Measurements from ENCODE around the gene CCBE1. TPM values are rescaled to one million over a fixed set of nuclear protein-coding genes. Genes with fewer than 3 reads are reported as not detected.

CCBE1 gene
- total and polyA plus RNA-seq, 2 of the 4 experiments (the other 2 are of a cell fraction), result 64.8 to 148 TPM

DNA sequence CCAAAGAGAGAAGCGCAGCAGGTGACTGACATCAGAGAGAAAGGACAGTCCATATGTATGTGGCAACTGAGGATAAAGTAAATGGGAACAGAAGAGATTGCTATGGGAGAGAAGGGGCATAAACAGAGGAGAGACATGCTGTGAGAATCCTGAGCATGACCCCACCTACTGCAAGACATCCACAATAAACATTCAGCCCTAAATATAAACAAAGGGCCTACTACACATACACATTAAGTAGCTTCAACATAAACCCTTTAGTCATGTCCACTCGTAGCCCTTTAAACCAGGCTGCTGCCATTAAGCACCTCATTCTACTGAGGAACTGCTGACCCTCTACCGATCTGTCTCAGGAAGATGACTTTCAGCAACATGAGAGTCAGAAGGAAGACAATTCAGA is 32.9 kb downstream of the CCBE1 start:
- Histone ChIP-seq H2AK5ac (ENCODE audit: low read depth, low read length) (peak overlapping the region; percentile 26), H3K27ac (ENCODE audit: insufficient read depth, low read length) (no peak overlapping the region), H4K20me1 (ENCODE audit: insufficient read depth, low read length) (peaks cover 29% of the 10 kb centered on the region), H3K18ac (ENCODE audit: low read depth, low read length) (peak overlapping the region; percentile 24; the same call in 1 of the 2 replicates), H3K36me3 (ENCODE audit: control insufficient read depth, insufficient read depth, low read length) (no peaks in the 10 kb centered on the region), H4K5ac (ENCODE audit: low read depth, low read length) (no peak overlapping the region), H3K4me3 (ENCODE audit: insufficient read depth, low read depth, low read length) (no peak overlapping the region), H3K4ac (ENCODE audit: low read depth, low read length) (peak overlapping the region; percentile 31; the same call in 1 of the 2 replicates), H3K4me1 (ENCODE audit: control insufficient read depth, insufficient read depth, low read length) (peaks cover 31% of the 10 kb centered on the region), H4K91ac (ENCODE audit: insufficient read depth, low read depth, low read length) (no peak overlapping the region), H3K27me3 (ENCODE audit: control insufficient read depth, insufficient read depth, low read length) (no peaks in the 10 kb centered on the region), H2BK20ac (ENCODE audit: low read depth, low read length) (0 out of 2 replicates have a peak overlapping the region, but pooled peaks have one; percentile 18), H2BK5ac (ENCODE audit: low read depth, low read length, poor library complexity, severe bottlenecking) (no peak overlapping the region), H3K9me1 (ENCODE audit: insufficient read depth, low read length) (peaks cover 16% of the 10 kb centered on the region), H3K4me2 (ENCODE audit: low read depth, low read length) (peak overlapping the region; percentile 37), H2AFZ (replicated peaks; ENCODE audit: low read length, poor library complexity) (no peak overlapping the region), H2AK9ac (replicated peaks; ENCODE audit: low read depth, low read length, poor library complexity) (no peak overlapping the region), H3K23ac (ENCODE audit: low read depth, low read length) (no peak overlapping the region), H3K9ac (ENCODE audit: low read depth, low read length) (no peak overlapping the region), H3K9me3 (ENCODE audit: control insufficient read depth, insufficient read depth, low read length) (no peaks in the 10 kb centered on the region), H3K56ac (ENCODE audit: extremely low read depth, insufficient read depth, low read length) (no peak overlapping the region), H4K8ac (ENCODE audit: low read depth in 2 of 2, low read length in 2 of 2) (0 out of 4 replicates have a peak overlapping the region, but pooled peaks of 1 of the 2 experiments have one; percentile 20), H2BK15ac (ENCODE audit: low read depth, low read length) (no peak overlapping the region), H3K79me1 (ENCODE audit: low read depth in 1 of 2, low read length in 2 of 2) (peaks cover 38 to 77% of the 10 kb centered on the region in 2 experiments), H2BK120ac (ENCODE audit: low read depth, low read length) (no peak overlapping the region), H3K14ac (replicated peaks; ENCODE audit: low read depth, low read length) (peak overlapping the region; percentile 5; the same call in 1 of the 2 replicates)
- TF ChIP-seq MAZ (IDR thresholded peaks at IDR 0.05; ENCODE audit: borderline replicate concordance, low read depth, low read length) (no peak), POLR2A (IDR thresholded peaks at IDR 0.05; ENCODE audit: low read depth, low read length) (no peak), USF2 (IDR thresholded peaks at IDR 0.05; ENCODE audit: low read depth, low read length) (no peak), FOS (IDR thresholded peaks at IDR 0.05; ENCODE audit: low read depth, low read length) (no peak), MXI1 (IDR thresholded peaks at IDR 0.05; ENCODE audit: borderline replicate concordance, low read depth, low read length) (no peak)
- TF ChIP-seq, protein P1, sequence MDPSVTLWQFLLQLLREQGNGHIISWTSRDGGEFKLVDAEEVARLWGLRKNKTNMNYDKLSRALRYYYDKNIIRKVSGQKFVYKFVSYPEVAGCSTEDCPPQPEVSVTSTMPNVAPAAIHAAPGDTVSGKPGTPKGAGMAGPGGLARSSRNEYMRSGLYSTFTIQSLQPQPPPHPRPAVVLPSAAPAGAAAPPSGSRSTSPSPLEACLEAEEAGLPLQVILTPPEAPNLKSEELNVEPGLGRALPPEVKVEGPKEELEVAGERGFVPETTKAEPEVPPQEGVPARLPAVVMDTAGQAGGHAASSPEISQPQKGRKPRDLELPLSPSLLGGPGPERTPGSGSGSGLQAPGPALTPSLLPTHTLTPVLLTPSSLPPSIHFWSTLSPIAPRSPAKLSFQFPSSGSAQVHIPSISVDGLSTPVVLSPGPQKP (IDR thresholded peaks at IDR 0.05; ENCODE audit: borderline replicate concordance, low read depth, low read length), result no peak
- no CpG with 5 or more reads among the region's 3 CpGs for WGBS, 2 experiments (ENCODE audit: extremely low coverage in 2 of 2, insufficient read length in 1 of 2)
- DNase-seq, result peak; percentile 54
- dilution Hi-C loops (cut with HindIII; ENCODE audit: low sequenced_read_pairs, unreplicated experiment) (no loop called here), in situ Hi-C loops (cut with MboI; ENCODE audit: low sequenced_read_pairs) (no loop called here), intact Hi-C loops (cut with micrococcal nuclease) (no loop called here)
- peak; percentile 33 for ATAC-seq (ENCODE audit: low read depth)
- BruUV-seq (replicated peaks), result no TSS peak
- ChIA-PET POLR2A (ENCODE audit: unreplicated experiment) (no interaction called here), CTCF (interaction anchor here (1.4 kb wide), 1 partner anchor 33 kb away, joined by 3 read pairs; the partner anchor contains the start of gene CCBE1)

Measured in IMR-90 (cell line).